Aorta (tissue), 5 donors: ENCODE results near the gene TRABD. TPM values are rescaled to one million over a fixed set of nuclear protein-coding genes. Genes with fewer than 3 reads are reported as not detected.
A peak's percentile ranks its signal among the peaks of the same experiment; 100 is the strongest.

Source experiments
- ATAC-seq: fragments of 200-7000 bp; cut with Tn5 transposase; one replicate; pipeline ENCODE4 v1.9.1; 2022; ENCODE audit warnings: moderate library complexity; ENCODE audit not compliant: low FRiP score
- DNase-seq, 2 donors: peaks; one replicate each; pipeline ENCODE4 v3.0.0-alpha.2; 2020
- H3K27ac ChIP-seq, 2 donors: one replicate each; pipeline ENCODE4 v1.5.1; 2013; ENCODE audit warnings: low read length in 2 of 2, mild to moderate bottlenecking in 2 of 2, moderate library complexity in 2 of 2, control low read depth in 1 of 2, inconsistent platforms in 1 of 2, low read depth in 1 of 2
- H3K27me3 ChIP-seq, 2 donors: one replicate each; pipeline ENCODE4 v1.6.1; 2013; ENCODE audit warnings: control low read depth in 1 of 2, low read length in 1 of 2, mild to moderate bottlenecking in 1 of 2, moderate library complexity in 1 of 2; ENCODE audit not compliant: insufficient read depth in 2 of 2, control insufficient read depth in 1 of 2
- H3K36me3 ChIP-seq, 2 donors: one replicate each; pipeline ENCODE4 v1.6.1; 2013; ENCODE audit warnings: control low read depth in 1 of 2, low read length in 1 of 2, mild to moderate bottlenecking in 1 of 2; ENCODE audit not compliant: insufficient read depth in 2 of 2, control insufficient read depth in 1 of 2
- H3K4me1 ChIP-seq, 2 donors: one replicate each; pipeline ENCODE4 v1.6.1; 2013; ENCODE audit warnings: low read length in 2 of 2, control low read depth in 1 of 2, mild to moderate bottlenecking in 1 of 2, moderate library complexity in 1 of 2; ENCODE audit not compliant: insufficient read depth in 2 of 2, control insufficient read depth in 1 of 2
- H3K4me3 ChIP-seq, 2 donors: one replicate each; pipeline ENCODE4 v1.5.1; 2013; ENCODE audit warnings: low read length in 2 of 2, control low read depth in 1 of 2, mild to moderate bottlenecking in 1 of 2
- H3K9me3 ChIP-seq: one replicate; pipeline ENCODE4 v1.6.1; 2013; ENCODE audit warnings: mild to moderate bottlenecking, low read length; ENCODE audit not compliant: control insufficient read depth
- WGBS, 2 donors: extraction: QIAGEN DNeasy Blood & Tissue Kit; methylation state at CpG; one replicate each; pipeline ENCODE4 v1.1.7; 2013; 5-methylcytosine and 5-hydroxymethylcytosine counted together
- intact Hi-C, 2 donors: fragments of 100-400 bp; cut with DNase I; formaldehyde crosslinking; loops; one replicate each; pipeline versions ENCODE4 v1.14.2 to v1.15.0; 2022
- polyA plus RNA-seq, 2 donors: library from polyadenylated mRNA; stranded (reverse); fragments of 200-250 nt; gene quantifications; one replicate each; pipeline ENCODE4 v1.2.3, GENCODE V29; 2013
- total RNA-seq, 2 donors: library from RNA; stranded (reverse); fragmentation: NEBNext Ultra II Directional; extraction: Animal tissue kit (Norgen Biotek cat#: 25700); gene quantifications; one replicate each; pipeline ENCODE4 v1.2.1, GENCODE V29; 2021
- donor health status: healthy with polysubstance abuse.
- donor health status: Bipolar disorder and iron deficiency.
- donor health status: DM: no; HTN: no; CAD: no.
- donor health status: DM: no; HTN: no; CAD: no.
- donor health status: DM: yes; HTN: yes; CAD: no.

TRABD gene
- total and polyA plus RNA-seq, 4 donors, result 13.5 to 53.2 (median 30.2) TPM

DNA sequence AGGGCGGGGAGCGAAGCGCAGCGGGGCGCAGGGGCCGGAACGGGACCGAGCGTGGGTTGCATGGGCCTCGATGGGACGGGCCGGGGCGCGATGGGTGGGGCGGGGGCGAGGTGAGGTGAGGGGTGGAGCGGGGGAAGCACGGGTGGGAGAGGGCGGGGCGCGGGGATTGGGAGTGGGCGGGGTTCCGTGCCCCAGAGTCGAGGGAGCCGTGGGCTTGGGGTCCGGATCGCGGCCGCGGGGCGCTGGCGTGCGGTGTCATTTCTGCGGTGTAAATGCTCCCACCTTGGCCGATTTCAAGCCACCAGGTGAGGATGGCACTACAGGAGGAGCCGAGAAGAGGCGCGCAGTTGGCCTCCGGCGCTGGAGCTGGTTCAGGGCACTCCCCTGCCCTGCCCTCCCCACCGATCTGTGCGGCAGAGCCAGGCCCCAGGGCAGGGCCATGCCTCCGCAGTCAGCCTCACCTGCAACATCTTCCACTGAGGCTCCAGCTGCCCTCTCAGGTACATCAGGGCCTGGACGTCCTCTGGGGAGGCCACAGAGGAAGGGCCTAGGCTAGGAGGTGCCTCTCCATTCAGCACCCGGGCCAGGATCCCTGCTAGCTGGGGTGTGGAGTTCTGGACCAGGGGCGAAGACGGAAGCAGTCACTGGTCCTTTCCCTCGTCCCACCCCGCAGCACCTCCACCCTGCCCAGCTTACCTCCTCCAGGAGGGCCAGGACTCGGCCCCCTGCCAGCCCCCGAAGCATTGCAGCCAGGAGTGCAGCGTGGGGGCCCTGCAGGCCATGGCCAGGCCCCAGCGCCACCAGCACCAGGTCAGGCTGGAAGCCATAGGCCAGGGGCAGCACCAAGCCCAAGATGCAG, 59.7 kb downstream of the TRABD start:
- H3K27ac ChIP-seq, result peak overlapping the region in 1 of 2 donors; percentile 33
- WGBS, 2 donors, result 12 to 20% methylated on average over 36 to 53 of the region's 53 CpGs
- no peaks in the 10 kb centered on the region for H3K9me3 ChIP-seq
- H3K27me3 ChIP-seq, result no peaks in the 10 kb centered on the region
- no peaks in the 10 kb centered on the region for H3K36me3 ChIP-seq
- intact Hi-C loops, result loop anchor here in 1 of 2 donors (10.0 kb wide), 1 partner anchor 259 kb away; the partner anchor contains the start of genes LMF2 and NCAPH2
- ATAC-seq, result peak; percentile 28
- H3K4me1 ChIP-seq, result no peaks in the 10 kb centered on the region
- no peak for DNase-seq
- H3K4me3 ChIP-seq, result peak overlapping the region; percentile 55 to 77

- Histone ChIP-seq H3K9me3 (no peaks in the 10 kb centered on the region), H3K27me3 (no peaks in the 10 kb centered on the region), H3K4me3 (no peak overlapping the region), H3K4me1 (no peaks in the 10 kb centered on the region), H3K36me3 (no peaks in the 10 kb centered on the region), H3K27ac (no peak overlapping the region)
- ATAC-seq (no peak), DNase-seq (no peak)
- intact Hi-C loops, result loop anchor here in 1 of 2 donors (10.0 kb wide), 1 partner anchor 258 kb away; the partner anchor contains the start of genes LMF2 and NCAPH2
- 81 to 84% methylated on average over 20 of the region's 20 CpGs for WGBS, 2 donors
These were observed 60.8 kb downstream of the TRABD start for GRCh38 chr22:50246242-50247175.

DNA sequence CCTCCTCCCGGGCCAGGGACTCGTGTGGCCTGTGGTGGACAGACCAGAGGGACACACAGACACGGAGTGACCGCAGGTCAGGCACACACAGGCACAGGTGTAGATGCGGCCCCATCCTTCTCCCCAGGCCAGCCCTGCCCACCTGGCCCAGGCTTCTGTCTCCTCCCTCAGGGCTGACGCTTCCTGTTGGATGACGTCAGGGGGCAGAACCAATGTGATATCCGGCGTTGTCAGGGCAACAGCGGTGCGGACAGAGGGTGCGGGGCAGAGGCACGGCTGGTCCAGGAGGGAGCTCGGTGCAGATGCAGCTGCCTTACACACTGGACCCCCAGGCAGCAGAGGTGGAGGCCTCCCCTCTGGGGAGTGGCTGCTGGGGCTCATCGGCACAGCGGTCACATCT, 62.0 kb downstream of the TRABD start:
- ATAC-seq, result no peak
- H3K36me3 ChIP-seq, result no peaks in the 10 kb centered on the region
- no peak overlapping the region for H3K4me3 ChIP-seq
- no peaks in the 10 kb centered on the region for H3K4me1 ChIP-seq
- intact Hi-C loops, result loop anchor here in 1 of 2 donors (10.0 kb wide), 1 partner anchor 257 kb away; the partner anchor contains the start of genes LMF2 and NCAPH2
- no peaks in the 10 kb centered on the region for H3K27me3 ChIP-seq
- WGBS, 2 donors, result 45 to 48% methylated on average over 16 of the region's 16 CpGs
- H3K9me3 ChIP-seq, result no peaks in the 10 kb centered on the region
- DNase-seq, result no peak
- H3K27ac ChIP-seq, result no peak overlapping the region

DNA sequence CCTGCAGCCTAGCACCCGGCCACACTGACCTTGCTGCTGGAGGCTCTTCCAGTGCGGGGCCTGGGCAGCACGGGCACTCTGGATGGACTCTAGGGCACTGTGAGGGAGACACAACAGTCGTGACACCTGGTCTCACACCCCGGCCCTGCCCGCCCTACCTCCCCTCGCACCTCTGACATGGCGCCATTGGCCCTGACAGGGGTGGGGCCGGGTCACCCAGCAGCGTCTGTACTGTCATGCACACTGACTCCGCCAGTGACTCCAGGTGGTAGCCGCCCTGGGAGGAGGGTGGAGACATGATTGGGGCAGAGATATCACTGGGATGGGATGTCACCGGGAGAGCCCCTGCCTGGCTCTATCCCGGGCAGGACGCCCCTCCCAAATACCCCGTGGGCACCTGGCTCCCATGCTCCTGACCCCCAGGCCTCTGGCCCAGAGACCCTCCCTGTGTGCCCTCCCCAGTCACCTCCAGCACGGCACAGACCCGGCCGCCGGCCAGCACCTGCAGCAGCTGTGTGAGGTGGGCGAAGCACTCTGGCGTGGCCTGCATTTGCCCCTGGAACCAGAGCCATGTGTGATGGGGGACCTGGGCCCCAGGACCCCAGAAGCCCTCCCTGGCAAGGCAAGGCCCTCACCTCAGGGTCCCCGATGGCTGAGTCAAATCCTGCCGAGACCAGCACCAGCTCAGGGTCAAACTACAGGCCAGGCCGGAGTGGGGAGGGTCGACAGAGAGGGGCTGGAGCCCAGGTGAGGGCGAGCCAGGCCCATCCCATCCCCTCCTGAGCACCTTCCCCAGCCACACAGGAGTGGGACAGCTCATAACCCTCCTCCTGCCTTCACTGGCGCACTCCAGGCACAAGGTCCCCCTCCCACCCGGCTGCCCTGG, 62.7 kb downstream of the TRABD start:
- Histone ChIP-seq H3K27me3 (no peaks in the 10 kb centered on the region), H3K4me3 (no peak overlapping the region), H3K4me1 (no peaks in the 10 kb centered on the region), H3K27ac (no peak overlapping the region), H3K36me3 (no peaks in the 10 kb centered on the region), H3K9me3 (no peaks in the 10 kb centered on the region)
- ATAC-seq, result no peak
- intact Hi-C loops, result loop anchor here in 1 of 2 donors (10.0 kb wide), 1 partner anchor 256 kb away; the partner anchor contains the start of genes LMF2 and NCAPH2
- 86 to 90% methylated on average over 29 of the region's 29 CpGs for WGBS, 2 donors
- no peak for DNase-seq

Other genes starting within 250 kb of the TRABD start
- gene PIM3, start 225.1 kb upstream of the TRABD start, total RNA-seq, result 10 to 100 TPM; 41.4 to 74.9 TPM
- gene PIM3, start 225.1 kb upstream of the TRABD start, polyA plus RNA-seq, result 10 to 100 TPM; 11.0 to 16.0 TPM
- not detected for gene IL17REL, start 173.1 kb upstream of the TRABD start, total RNA-seq
- gene IL17REL, start 173.1 kb upstream of the TRABD start, polyA plus RNA-seq, result under 1 TPM in 1 of 2 donors, not detected in 1; 0.05 TPM
- not detected for gene TTLL8, start 127.6 kb upstream of the TRABD start, total RNA-seq
- gene TTLL8, start 127.6 kb upstream of the TRABD start, polyA plus RNA-seq, result not detected
- under 1 TPM; 0.16 to 0.39 TPM for gene MLC1, start 100.5 kb upstream of the TRABD start, total RNA-seq
- 1 to 10 TPM in 1 of 2 donors, not detected in 1; 2.1 TPM for gene MLC1, start 100.5 kb upstream of the TRABD start, polyA plus RNA-seq
- gene MOV10L1, start 95.9 kb upstream of the TRABD start, total RNA-seq, result 1 to 10 TPM in 1 of 2 donors, under 1 TPM in 1; 0.10 to 3.2 TPM
- 1 to 10 TPM; 1.5 to 4.2 TPM for gene MOV10L1, start 95.9 kb upstream of the TRABD start, polyA plus RNA-seq
- gene PANX2, start 15.2 kb upstream of the TRABD start, total RNA-seq, result 1 to 10 TPM in 1 of 2 donors, under 1 TPM in 1; 0.62 to 1.2 TPM
- 1 to 10 TPM in 1 of 2 donors, under 1 TPM in 1; 0.97 to 1.4 TPM for gene PANX2, start 15.2 kb upstream of the TRABD start, polyA plus RNA-seq
- gene SELENOO, start 15.1 kb downstream of the TRABD start, total RNA-seq, result 10 to 100 TPM; 14.2 to 21.6 TPM
- gene SELENOO, start 15.1 kb downstream of the TRABD start, polyA plus RNA-seq, result 100 to 1,000 TPM in 1 of 2 donors, 10 to 100 TPM in 1; 11.6 to 105 TPM
- 10 to 100 TPM; 29.0 to 49.5 TPM for gene TUBGCP6, start 59.1 kb downstream of the TRABD start, total RNA-seq
- 100 to 1,000 TPM in 1 of 2 donors, 1 to 10 TPM in 1; 7.0 to 134 TPM for gene TUBGCP6, start 59.1 kb downstream of the TRABD start, polyA plus RNA-seq
- gene HDAC10, start 65.4 kb downstream of the TRABD start, total RNA-seq, result 10 to 100 TPM; 19.8 to 47.8 TPM
- gene HDAC10, start 65.4 kb downstream of the TRABD start, polyA plus RNA-seq, result 10 to 100 TPM in 1 of 2 donors, 1 to 10 TPM in 1; 5.5 to 57.3 TPM
- 10 to 100 TPM in 1 of 2 donors, 1 to 10 TPM in 1; 9.2 to 22.9 TPM for gene MAPK12, start 75.8 kb downstream of the TRABD start, total RNA-seq
- gene MAPK12, start 75.8 kb downstream of the TRABD start, polyA plus RNA-seq, result 10 to 100 TPM in 1 of 2 donors, 1 to 10 TPM in 1; 1.6 to 19.0 TPM
- gene MAPK11, start 84.5 kb downstream of the TRABD start, total RNA-seq, result 10 to 100 TPM; 10.7 to 23.2 TPM
- gene MAPK11, start 84.5 kb downstream of the TRABD start, polyA plus RNA-seq, result 10 to 100 TPM in 1 of 2 donors, under 1 TPM in 1; 0.13 to 14.9 TPM
- gene PLXNB2, start 121.7 kb downstream of the TRABD start, total RNA-seq, result 100 to 1,000 TPM; 139 to 210 TPM
- 100 to 1,000 TPM in 1 of 2 donors, 10 to 100 TPM in 1; 46.0 to 214 TPM for gene PLXNB2, start 121.7 kb downstream of the TRABD start, polyA plus RNA-seq
- gene DENND6B, start 141.1 kb downstream of the TRABD start, total RNA-seq, result 1 to 10 TPM; 2.3 to 7.0 TPM
- 1 to 10 TPM in 1 of 2 donors, under 1 TPM in 1; 0.25 to 7.5 TPM for gene DENND6B, start 141.1 kb downstream of the TRABD start, polyA plus RNA-seq
- gene PPP6R2, start 157.4 kb downstream of the TRABD start, total RNA-seq, result 10 to 100 TPM; 45.2 to 46.7 TPM
- 10 to 100 TPM; 14.1 to 62.5 TPM for gene PPP6R2, start 157.4 kb downstream of the TRABD start, polyA plus RNA-seq